SW480 (cell line): ENCODE data around the gene MAGI1.

Experiments
- DNase-seq: peaks from one replicate; pipeline ENCODE4 v3.0.0-alpha.2; 2016; ENCODE audit warnings: low spot score

MAGI1 gene

GRCh38 chr3:65836047-65836446 is 202.7 kb downstream of the MAGI1 start:
- no peak for DNase-seq

- DNase-seq: peak; percentile 28
These were observed 204.8 kb downstream of the MAGI1 start for GRCh38 chr3:65833761-65834505.

GRCh38 chr3:65831733-65832425 is 206.8 kb downstream of the MAGI1 start:
- DNase-seq: no peak

GRCh38 chr3:65830948-65831732 is 207.6 kb downstream of the MAGI1 start:
- no peak for DNase-seq

GRCh38 chr3:65829228-65829627 is 209.5 kb downstream of the MAGI1 start:
- no peak for DNase-seq

- no peak for DNase-seq
These were observed 210.0 kb downstream of the MAGI1 start for GRCh38 chr3:65828706-65829105.

- DNase-seq: no peak
These were observed 211.6 kb downstream of the MAGI1 start for GRCh38 chr3:65827076-65827475.

GRCh38 chr3:65824166-65824565 is 214.6 kb downstream of the MAGI1 start:
- no peak for DNase-seq

GRCh38 chr3:65820600-65820999 is 218.1 kb downstream of the MAGI1 start:
- no peak for DNase-seq

- DNase-seq: no peak
These were observed 218.8 kb downstream of the MAGI1 start for GRCh38 chr3:65819896-65820295.

- DNase-seq: no peak
These were observed 221.1 kb downstream of the MAGI1 start for GRCh38 chr3:65817553-65818126.

- no peak for DNase-seq
These were observed 222.5 kb downstream of the MAGI1 start for GRCh38 chr3:65816208-65816607.

- no peak for DNase-seq
These were observed 223.7 kb downstream of the MAGI1 start for GRCh38 chr3:65814845-65815578.

GRCh38 chr3:65811892-65812291 is 226.8 kb downstream of the MAGI1 start:
- no peak for DNase-seq

GRCh38 chr3:65811086-65811761 is 227.5 kb downstream of the MAGI1 start:
- no peak for DNase-seq

- no peak for DNase-seq
These were observed 228.4 kb downstream of the MAGI1 start for GRCh38 chr3:65810302-65810701.

GRCh38 chr3:65809641-65810150 is 229.0 kb downstream of the MAGI1 start:
- DNase-seq: no peak

- no peak for DNase-seq
These were observed 229.9 kb downstream of the MAGI1 start for GRCh38 chr3:65808824-65809223.

GRCh38 chr3:65808407-65808806 is 230.3 kb downstream of the MAGI1 start:
- no peak for DNase-seq

GRCh38 chr3:65807225-65807624 is 231.5 kb downstream of the MAGI1 start:
- no peak for DNase-seq

- no peak for DNase-seq
These were observed 232.1 kb downstream of the MAGI1 start for GRCh38 chr3:65806600-65806999.
